ENCODE measurements around the gene MRPS18A. TPM values are rescaled to one million over a fixed set of nuclear protein-coding genes. Genes with fewer than 3 reads are reported as not detected.

The MRPS18A gene
- total and polyA plus RNA-seq, 2 donors (not counting 1 experiment from before 2014, with no cell fraction given): 39.6 to 46.3 TPM

DNA sequence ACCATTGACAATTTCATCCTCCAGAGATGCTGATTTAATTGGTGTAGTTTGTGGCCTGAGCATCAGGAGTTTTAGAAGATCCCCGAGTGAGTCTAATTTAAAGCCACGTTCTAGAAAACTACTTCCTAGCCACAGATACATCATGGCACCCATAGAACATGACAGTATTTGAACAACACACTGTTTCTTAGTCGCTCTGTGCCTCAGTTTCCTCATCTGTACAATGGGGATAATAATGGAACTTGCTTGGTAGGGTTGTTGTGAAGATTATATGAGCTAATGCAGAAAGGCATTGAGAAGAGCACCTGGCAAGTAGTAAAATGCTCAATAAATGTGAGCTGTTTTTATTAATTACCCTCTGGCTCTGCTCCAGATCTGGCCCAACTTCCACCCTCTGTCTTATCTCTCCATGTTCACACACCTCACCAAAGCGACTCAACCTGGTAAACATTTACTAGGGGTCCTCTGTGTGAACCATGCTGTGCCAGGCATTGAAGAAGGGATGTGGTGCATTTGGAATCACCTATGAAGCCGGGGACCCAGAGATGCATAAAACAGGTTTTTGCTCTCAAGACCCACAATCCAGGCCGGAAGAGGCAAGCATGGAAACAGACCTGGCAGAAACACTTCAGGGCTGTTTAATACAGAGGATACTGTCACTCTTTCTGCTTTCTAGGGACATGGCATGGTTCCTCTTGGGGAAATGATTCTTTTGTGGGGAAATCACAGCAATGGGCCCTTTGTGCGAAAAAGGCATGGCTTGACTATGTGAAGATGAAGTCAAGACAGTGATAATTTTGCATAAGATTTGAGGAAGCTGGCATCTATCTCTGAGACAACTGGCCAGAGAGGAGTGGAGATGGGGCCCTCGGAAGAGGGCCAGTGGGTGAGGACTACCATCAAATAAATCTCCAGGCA lies 16.2 kb upstream of the MRPS18A start:
- H3K4me1 Mint-ChIP-seq: peaks cover 49% of the 10 kb centered on the region
- DNase-seq: peak; percentile 73
- Histone ChIP-seq H3K4me2 (replicated peaks; ENCODE audit: low read depth, low read length, poor library complexity, severe bottlenecking) (peak overlapping the region; percentile 15), H2AFZ (ENCODE audit: insufficient read depth, low read depth, low read length, poor library complexity, severe bottlenecking) (no peak overlapping the region), H3K36me3 (replicated peaks in 1 of 2; ENCODE audit: control extremely low read depth in 1 of 2, control insufficient read depth in 1 of 2, extremely low read depth in 1 of 2, insufficient read depth in 2 of 2, low read length in 1 of 2) (no peaks in the 10 kb centered on the region), H4K20me1 (ENCODE audit: control insufficient read depth, insufficient read depth, low read length, poor library complexity, severe bottlenecking) (no peaks in the 10 kb centered on the region), H3K9me3 (ENCODE audit: control extremely low read depth in 1 of 3, control insufficient read depth in 2 of 3, insufficient read depth in 1 of 3, low read length in 2 of 3) (no peaks in the 10 kb centered on the region), H3K27me3 (replicated peaks in 1 of 4; ENCODE audit: control extremely low read depth in 1 of 4, control insufficient read depth in 3 of 4, insufficient read depth in 4 of 4, low read length in 3 of 4) (peaks cover 0 to 15% (median 0%) of the 10 kb centered on the region in 4 experiments), H3K9ac (ENCODE audit: low read length) (no peak overlapping the region), H3K79me2 (ENCODE audit: control insufficient read depth, insufficient read depth, low read length) (no peaks in the 10 kb centered on the region), H3K4me1 (ENCODE audit: control insufficient read depth in 2 of 2, insufficient read depth in 2 of 2, low read length in 2 of 2) (peaks cover 46 to 60% of the 10 kb centered on the region in 2 donors), H3K4me3 (ENCODE audit: control extremely low read depth in 1 of 5, extremely low read depth in 1 of 5, insufficient read depth in 1 of 5, low read depth in 2 of 5, low read length in 4 of 5) (no peak overlapping the region), H3K27ac (ENCODE audit: low read length in 2 of 2) (peak overlapping the region in 1 of 2 donors; percentile 21)
- H3K4me3 Mint-ChIP-seq: peak overlapping the region; percentile 57
- intact Hi-C loops (cut with micrococcal nuclease): loop anchor here (2.0 kb wide), 1 partner anchor 17 kb away; the partner anchor contains the start of gene MRPS18A
- no peak for TF ChIP-seq EZH2 (IDR thresholded peaks at IDR 0.05; ENCODE audit: borderline replicate concordance, insufficient read depth, low read depth, low read length, poor library complexity, severe bottlenecking)
- TF ChIP-seq, protein P1, sequence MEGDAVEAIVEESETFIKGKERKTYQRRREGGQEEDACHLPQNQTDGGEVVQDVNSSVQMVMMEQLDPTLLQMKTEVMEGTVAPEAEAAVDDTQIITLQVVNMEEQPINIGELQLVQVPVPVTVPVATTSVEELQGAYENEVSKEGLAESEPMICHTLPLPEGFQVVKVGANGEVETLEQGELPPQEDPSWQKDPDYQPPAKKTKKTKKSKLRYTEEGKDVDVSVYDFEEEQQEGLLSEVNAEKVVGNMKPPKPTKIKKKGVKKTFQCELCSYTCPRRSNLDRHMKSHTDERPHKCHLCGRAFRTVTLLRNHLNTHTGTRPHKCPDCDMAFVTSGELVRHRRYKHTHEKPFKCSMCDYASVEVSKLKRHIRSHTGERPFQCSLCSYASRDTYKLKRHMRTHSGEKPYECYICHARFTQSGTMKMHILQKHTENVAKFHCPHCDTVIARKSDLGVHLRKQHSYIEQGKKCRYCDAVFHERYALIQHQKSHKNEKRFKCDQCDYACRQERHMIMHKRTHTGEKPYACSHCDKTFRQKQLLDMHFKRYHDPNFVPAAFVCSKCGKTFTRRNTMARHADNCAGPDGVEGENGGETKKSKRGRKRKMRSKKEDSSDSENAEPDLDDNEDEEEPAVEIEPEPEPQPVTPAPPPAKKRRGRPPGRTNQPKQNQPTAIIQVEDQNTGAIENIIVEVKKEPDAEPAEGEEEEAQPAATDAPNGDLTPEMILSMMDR (IDR thresholded peaks at IDR 0.05): no peak
- POLR2A ChIA-PET: interaction anchor here (0.6 to 0.7 kb wide), 2 partner anchors 35 to 623 kb away, joined by 4 to 7 read pairs; no protein-coding TSS in a partner anchor
- peaks cover 11% of the 10 kb centered on the region for H3K27me3 Mint-ChIP-seq
- WGBS (ENCODE audit: insufficient coverage): 63% methylated on average over 3 of the region's 8 CpGs
- peak overlapping the region; percentile 21 for H3K27ac Mint-ChIP-seq
- peak; percentile 44 for ATAC-seq (ENCODE audit: low read depth)
- CTCF ChIA-PET: interaction anchor here (0.7 to 1.4 kb wide), 6 partner anchors 9 to 841 kb away, joined by 3 to 5 read pairs (median 4); no protein-coding TSS in a partner anchor
- no peaks in the 10 kb centered on the region for H3K9me3 Mint-ChIP-seq (ENCODE audit: insufficient read depth)

Data from B cell (primary cell).